ENCODE results near the gene RBPJL.

Gene RBPJL

GRCh38 chr20:45306431-45306982 is at the start of gene RBPJL:
Gene RBPJL, plus strand, starts transcription at chr20:45306840. Its CDS starts 83 bp downstream, at chr20:45306923.
- in situ Hi-C loops (cut with MboI; ENCODE audit: low pct_unique_long_range_greater_than_20kb, low sequenced_read_pairs, unreplicated experiment) = no loop called here
- peak; percentile 84 for TF ChIP-seq CTCF (IDR thresholded peaks at IDR 0.05; ENCODE audit: extremely low read depth, insufficient read depth, missing control alignments)
- DNase-seq (ENCODE audit: low spot score) = peak; percentile 69

GRCh38 chr20:45257161-45257560 is 49.5 kb upstream of the RBPJL start:
- DNase-seq (ENCODE audit: low spot score) = no peak
- in situ Hi-C loops (cut with MboI; ENCODE audit: low pct_unique_long_range_greater_than_20kb, low sequenced_read_pairs, unreplicated experiment) = no loop called here
- no peak for TF ChIP-seq CTCF (IDR thresholded peaks at IDR 0.05; ENCODE audit: extremely low read depth, insufficient read depth, missing control alignments)

- no peak for DNase-seq (ENCODE audit: low spot score)
- TF ChIP-seq CTCF (IDR thresholded peaks at IDR 0.05; ENCODE audit: extremely low read depth, insufficient read depth, missing control alignments) = no peak
- in situ Hi-C loops (cut with MboI; ENCODE audit: low pct_unique_long_range_greater_than_20kb, low sequenced_read_pairs, unreplicated experiment) = no loop called here
Observed at GRCh38 chr20:45257711-45258110, 48.9 kb upstream of the RBPJL start.

- DNase-seq (ENCODE audit: low spot score) = no peak
- TF ChIP-seq CTCF (IDR thresholded peaks at IDR 0.05; ENCODE audit: extremely low read depth, insufficient read depth, missing control alignments) = no peak
- in situ Hi-C loops (cut with MboI; ENCODE audit: low pct_unique_long_range_greater_than_20kb, low sequenced_read_pairs, unreplicated experiment) = no loop called here
Observed at GRCh38 chr20:45258259-45258658, 48.4 kb upstream of the RBPJL start.

GRCh38 chr20:45258664-45259063 is 48.0 kb upstream of the RBPJL start:
- no peak for TF ChIP-seq CTCF (IDR thresholded peaks at IDR 0.05; ENCODE audit: extremely low read depth, insufficient read depth, missing control alignments)
- in situ Hi-C loops (cut with MboI; ENCODE audit: low pct_unique_long_range_greater_than_20kb, low sequenced_read_pairs, unreplicated experiment) = no loop called here
- no peak for DNase-seq (ENCODE audit: low spot score)

- TF ChIP-seq CTCF (IDR thresholded peaks at IDR 0.05; ENCODE audit: extremely low read depth, insufficient read depth, missing control alignments) = no peak
- in situ Hi-C loops (cut with MboI; ENCODE audit: low pct_unique_long_range_greater_than_20kb, low sequenced_read_pairs, unreplicated experiment) = no loop called here
- DNase-seq (ENCODE audit: low spot score) = no peak
Observed at GRCh38 chr20:45263556-45264266, 42.9 kb upstream of the RBPJL start.

Measured in GM13977 (cell line).